Activated B cell treated with CpG ODN at 0.5 μM for 24 hours (primary cell): ENCODE results near the gene JAK2. TPM values are rescaled to one million over a fixed set of nuclear protein-coding genes. Genes with fewer than 3 reads are reported as not detected.

Source experiments
- ATAC-seq: fragments of 200-7000 bp; cut with Tn5 transposase; one replicate; pipeline ENCODE4 v1.10.0; 2021; ENCODE audit warnings: low read depth, mild to moderate bottlenecking, moderate library complexity
- CTCF ChIA-PET: fragments of 350-600 bp; sonication (Branson Sonifier 250); formaldehyde crosslinking; loops from one replicate; lab custom pipeline; 2021; ENCODE audit warnings: antibody characterized with exemption; lab: Charles Lee
- POLR2A ChIA-PET: fragments of 350-600 bp; sonication (Branson Sonifier 250); formaldehyde crosslinking; loops from one replicate; lab custom pipeline; 2021; ENCODE audit warnings: antibody characterized with exemption; lab: Charles Lee
- DNase-seq: peaks from one replicate; pipeline ENCODE4 v3.0.0; 2022
- H3K27ac Mint-ChIP-seq: one replicate; pipeline ENCODE4 v1.8.0; 2020; ENCODE audit warnings: mixed read lengths
- H3K27me3 Mint-ChIP-seq: one replicate; pipeline ENCODE4 v1.8.0; 2021; ENCODE audit warnings: mixed read lengths
- H3K36me3 Mint-ChIP-seq: one replicate; pipeline ENCODE4 v1.8.0; 2021; ENCODE audit warnings: low read depth, mixed read lengths
- H3K4me1 Mint-ChIP-seq: one replicate; pipeline ENCODE4 v1.8.0; 2021; ENCODE audit warnings: mixed read lengths
- H3K4me3 Mint-ChIP-seq: one replicate; pipeline ENCODE4 v1.8.0; 2020; ENCODE audit warnings: mild to moderate bottlenecking, mixed read lengths
- H3K9me3 Mint-ChIP-seq: one replicate; pipeline ENCODE4 v1.8.0; 2020; ENCODE audit warnings: mixed read lengths
- CTCF ChIP-seq: fragments of 200-600 bp; IDR thresholded peaks from one replicate; pipeline ENCODE4 v1.8.0; 2022; ENCODE audit warnings: antibody characterized with exemption, mild to moderate bottlenecking
- intact Hi-C: fragments of 100-400 bp; cut with micrococcal nuclease; formaldehyde crosslinking; loops from one replicate; pipeline ENCODE4 v1.15.1; 2024
- total RNA-seq: library from RNA; stranded (reverse); gene quantifications from 2 replicates; pipeline ENCODE4 v1.2.3, GENCODE V29; 2022

The JAK2 gene
- total RNA-seq, 1 donor from 2014 or later: 21.3 TPM

DNA sequence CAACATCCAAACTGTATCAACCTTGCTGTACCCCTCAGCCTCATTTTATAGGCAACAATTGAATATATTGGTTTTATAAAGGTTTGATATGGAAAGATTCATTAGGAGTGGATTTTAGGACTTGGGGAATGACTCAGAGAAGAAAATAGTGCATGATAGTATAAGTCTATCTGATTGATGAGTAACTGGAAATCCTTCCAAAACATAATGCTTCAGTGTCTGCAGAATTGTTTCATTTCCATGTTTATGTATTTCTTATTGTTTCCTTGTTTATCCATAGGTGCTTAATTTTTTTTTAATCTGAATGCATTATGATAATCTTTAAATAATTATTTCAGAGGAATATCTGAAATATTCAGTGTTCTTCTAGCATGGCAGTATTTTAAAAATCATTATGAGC lies 12.6 kb downstream of the JAK2 start:
- Mint-ChIP-seq H3K4me1 (peaks cover 6% of the 10 kb centered on the region), H3K36me3 (peaks cover 49% of the 10 kb centered on the region)

GRCh38 chr9:5002811-5003210 lies 17.7 kb downstream of the JAK2 start:
- no peak overlapping the region for H3K27ac Mint-ChIP-seq
- no peaks in the 10 kb centered on the region for H3K27me3 Mint-ChIP-seq

More for the DNA sequence above, 12.6 kb downstream of the JAK2 start:
- DNase-seq: no peak
- no peak for ATAC-seq
- ChIA-PET CTCF (interaction anchor here (0.9 kb wide), 1 partner anchor 9 kb away, joined by 3 read pairs; no protein-coding TSS in a partner anchor), POLR2A (no interaction called here)
- Mint-ChIP-seq H3K9me3 (peaks cover 2% of the 10 kb centered on the region), H3K4me3 (no peak overlapping the region), H3K27me3 (no peaks in the 10 kb centered on the region), H3K27ac (no peak overlapping the region)
- intact Hi-C loops: no loop called here
- TF ChIP-seq CTCF: no peak

DNA sequence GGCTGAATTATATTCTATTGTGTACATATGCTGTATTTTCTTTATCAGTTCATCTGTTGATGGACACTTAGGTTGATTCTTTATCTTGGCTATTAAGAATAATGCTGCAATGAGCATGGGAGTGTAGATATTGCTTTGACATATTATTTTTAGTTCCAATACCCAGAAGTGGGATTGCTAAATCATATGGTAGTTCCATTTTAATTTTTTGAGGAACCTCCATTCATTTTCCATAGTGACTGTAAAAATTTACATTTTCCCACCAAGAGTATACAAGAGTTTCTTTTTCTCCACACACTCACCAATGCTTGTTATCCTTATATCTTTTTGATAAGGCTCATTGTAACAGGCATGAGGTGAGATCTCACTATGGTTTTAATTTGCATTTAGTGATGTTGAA lies 19.4 kb downstream of the JAK2 start:
- ATAC-seq (no peak), DNase-seq (no peak)
- ChIA-PET POLR2A (interaction anchor here (0.7 kb wide), 1 partner anchor 871 kb away, joined by 10 read pairs; no protein-coding TSS in a partner anchor), CTCF (interaction anchor here (0.7 kb wide), 1 partner anchor 92 kb away, joined by 4 read pairs; no protein-coding TSS in a partner anchor)
- intact Hi-C loops: no loop called here
- no peak for TF ChIP-seq CTCF
- no peaks in the 10 kb centered on the region for H3K27me3 Mint-ChIP-seq
- H3K9me3 Mint-ChIP-seq: peaks cover 11% of the 10 kb centered on the region
- peaks cover 15% of the 10 kb centered on the region for H3K4me1 Mint-ChIP-seq
- no peak overlapping the region for H3K4me3 Mint-ChIP-seq
- H3K36me3 Mint-ChIP-seq: peaks cover 48% of the 10 kb centered on the region
- H3K27ac Mint-ChIP-seq: no peak overlapping the region

More at GRCh38 chr9:5002811-5003210, 17.7 kb downstream of the JAK2 start:
- ATAC-seq: no peak
- H3K4me1 Mint-ChIP-seq: peaks cover 3% of the 10 kb centered on the region
- peaks cover 55% of the 10 kb centered on the region for H3K36me3 Mint-ChIP-seq
- ChIA-PET CTCF (no interaction called here), POLR2A (no interaction called here)
- no peak overlapping the region for H3K4me3 Mint-ChIP-seq
- intact Hi-C loops: no loop called here
- no peak for DNase-seq
- H3K9me3 Mint-ChIP-seq: peaks cover 11% of the 10 kb centered on the region
- no peak for TF ChIP-seq CTCF

DNA sequence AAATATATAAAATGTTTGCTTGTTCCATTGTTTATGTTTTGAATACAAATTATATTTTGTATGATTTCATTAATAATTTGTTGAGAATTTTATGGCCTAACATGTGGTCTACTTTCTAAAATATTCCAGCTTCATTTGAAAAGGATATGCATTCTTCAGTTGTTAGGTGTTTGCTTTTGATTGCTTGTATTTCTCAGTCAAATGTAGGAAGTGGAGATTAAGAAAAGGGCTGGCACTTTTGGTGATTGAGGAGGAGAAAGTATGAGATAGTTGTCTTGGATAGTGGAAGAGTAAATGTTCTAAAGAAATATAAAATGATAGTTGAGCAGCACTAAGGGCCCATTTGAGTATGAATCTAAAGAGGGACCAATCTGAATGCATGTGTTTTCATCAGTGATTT lies 23.1 kb downstream of the JAK2 start:
- TF ChIP-seq CTCF: no peak
- POLR2A ChIA-PET: no interaction called here
- intact Hi-C loops: no loop called here
- Mint-ChIP-seq H3K27ac (no peak overlapping the region), H3K4me1 (peaks cover 19% of the 10 kb centered on the region), H3K4me3 (no peak overlapping the region), H3K9me3 (peaks cover 7% of the 10 kb centered on the region), H3K36me3 (peaks cover 27% of the 10 kb centered on the region), H3K27me3 (no peaks in the 10 kb centered on the region)
- CTCF ChIA-PET: no interaction called here
- no peak for ATAC-seq
- no peak for DNase-seq

DNA sequence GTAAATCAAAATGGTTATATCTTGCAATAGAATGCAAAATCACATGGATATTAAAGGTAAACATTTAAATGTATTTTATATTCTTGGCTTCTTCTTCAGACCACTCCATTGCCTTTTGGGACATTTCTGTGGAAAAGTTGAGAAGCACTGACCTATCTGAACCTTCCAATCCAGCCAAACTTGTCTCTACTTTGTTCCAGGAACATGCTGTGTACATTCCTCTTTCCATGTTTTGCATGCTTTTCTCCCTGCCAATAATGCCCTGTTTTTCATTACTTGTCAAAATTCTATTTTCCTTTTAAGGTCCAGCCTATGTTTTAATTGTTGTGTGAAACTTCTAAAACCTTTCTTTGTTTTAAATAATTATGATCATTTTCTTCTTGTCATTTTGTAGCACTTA lies 28.3 kb downstream of the JAK2 start:
- ChIA-PET CTCF (no interaction called here), POLR2A (no interaction called here)
- no peak for TF ChIP-seq CTCF
- DNase-seq: no peak
- intact Hi-C loops: no loop called here
- H3K9me3 Mint-ChIP-seq: peaks cover 12% of the 10 kb centered on the region
- no peak overlapping the region for H3K4me3 Mint-ChIP-seq
- ATAC-seq: no peak
- no peak overlapping the region for H3K27ac Mint-ChIP-seq
- peaks cover 14% of the 10 kb centered on the region for H3K4me1 Mint-ChIP-seq
- H3K27me3 Mint-ChIP-seq: no peaks in the 10 kb centered on the region
- peaks cover 38% of the 10 kb centered on the region for H3K36me3 Mint-ChIP-seq
